Measurements from ENCODE around the gene GRB10.

DNA sequence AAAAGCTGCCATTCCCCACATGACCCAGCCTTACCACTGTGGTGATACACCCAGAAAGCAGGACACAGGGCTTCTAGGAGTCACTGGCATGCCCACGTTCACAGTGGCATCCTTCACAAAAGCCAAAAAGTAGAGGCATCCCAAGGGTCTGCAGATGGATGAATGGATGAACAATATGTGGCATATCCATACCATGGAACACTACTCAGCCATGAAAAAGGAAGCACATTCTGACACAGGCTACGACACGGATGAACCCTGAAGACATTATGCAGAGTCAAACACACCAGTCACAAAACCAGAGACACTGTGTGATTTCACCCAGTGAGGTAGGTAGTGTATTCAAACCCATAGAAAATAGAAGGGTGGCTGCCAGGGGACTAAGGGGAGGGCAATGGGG is 112.8 kb downstream of the GRB10 start:
- TF ChIP-seq, protein P1, sequence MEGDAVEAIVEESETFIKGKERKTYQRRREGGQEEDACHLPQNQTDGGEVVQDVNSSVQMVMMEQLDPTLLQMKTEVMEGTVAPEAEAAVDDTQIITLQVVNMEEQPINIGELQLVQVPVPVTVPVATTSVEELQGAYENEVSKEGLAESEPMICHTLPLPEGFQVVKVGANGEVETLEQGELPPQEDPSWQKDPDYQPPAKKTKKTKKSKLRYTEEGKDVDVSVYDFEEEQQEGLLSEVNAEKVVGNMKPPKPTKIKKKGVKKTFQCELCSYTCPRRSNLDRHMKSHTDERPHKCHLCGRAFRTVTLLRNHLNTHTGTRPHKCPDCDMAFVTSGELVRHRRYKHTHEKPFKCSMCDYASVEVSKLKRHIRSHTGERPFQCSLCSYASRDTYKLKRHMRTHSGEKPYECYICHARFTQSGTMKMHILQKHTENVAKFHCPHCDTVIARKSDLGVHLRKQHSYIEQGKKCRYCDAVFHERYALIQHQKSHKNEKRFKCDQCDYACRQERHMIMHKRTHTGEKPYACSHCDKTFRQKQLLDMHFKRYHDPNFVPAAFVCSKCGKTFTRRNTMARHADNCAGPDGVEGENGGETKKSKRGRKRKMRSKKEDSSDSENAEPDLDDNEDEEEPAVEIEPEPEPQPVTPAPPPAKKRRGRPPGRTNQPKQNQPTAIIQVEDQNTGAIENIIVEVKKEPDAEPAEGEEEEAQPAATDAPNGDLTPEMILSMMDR (IDR thresholded peaks at IDR 0.05), result no peak
- no peak for TF ChIP-seq POLR2A (IDR thresholded peaks at IDR 0.05)
